Measurements from ENCODE around the gene AGXT2.

Gene AGXT2, protein sequence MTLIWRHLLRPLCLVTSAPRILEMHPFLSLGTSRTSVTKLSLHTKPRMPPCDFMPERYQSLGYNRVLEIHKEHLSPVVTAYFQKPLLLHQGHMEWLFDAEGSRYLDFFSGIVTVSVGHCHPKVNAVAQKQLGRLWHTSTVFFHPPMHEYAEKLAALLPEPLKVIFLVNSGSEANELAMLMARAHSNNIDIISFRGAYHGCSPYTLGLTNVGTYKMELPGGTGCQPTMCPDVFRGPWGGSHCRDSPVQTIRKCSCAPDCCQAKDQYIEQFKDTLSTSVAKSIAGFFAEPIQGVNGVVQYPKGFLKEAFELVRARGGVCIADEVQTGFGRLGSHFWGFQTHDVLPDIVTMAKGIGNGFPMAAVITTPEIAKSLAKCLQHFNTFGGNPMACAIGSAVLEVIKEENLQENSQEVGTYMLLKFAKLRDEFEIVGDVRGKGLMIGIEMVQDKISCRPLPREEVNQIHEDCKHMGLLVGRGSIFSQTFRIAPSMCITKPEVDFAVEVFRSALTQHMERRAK

GRCh38 chr5:35047785-35048404, at the start of gene AGXT2:
Gene AGXT2 (minus strand): TSS chr5:35047949. CDS start chr5:35047892, 57 bp downstream.
- in situ Hi-C loops (cut with MboI; ENCODE audit: low sequenced_read_pairs): no loop called here

DNA sequence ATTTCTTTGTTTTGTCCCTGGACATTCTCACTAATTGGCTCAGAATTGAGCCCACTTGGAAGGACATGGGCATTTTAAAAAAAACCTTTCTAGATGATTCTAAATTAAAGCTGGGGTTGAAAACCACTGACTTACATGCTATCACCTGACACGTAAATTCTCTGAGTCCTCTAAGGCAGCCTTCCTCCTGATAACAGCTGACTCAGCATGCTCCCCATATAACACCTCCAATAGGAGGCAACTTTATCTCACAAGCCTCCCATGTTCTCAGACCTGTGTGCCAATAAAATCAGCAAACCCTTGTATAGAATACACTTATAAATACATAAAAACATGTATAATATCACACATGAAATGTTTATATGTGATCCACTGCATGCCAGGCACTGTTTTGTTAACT, 49.2 kb upstream of the AGXT2 start:
- in situ Hi-C loops (cut with MboI; ENCODE audit: low sequenced_read_pairs): loop anchor here (10.0 to 25.0 kb wide), 2 partner anchors 515 to 828 kb away; partner anchors contain the start of gene SPEF2

DNA sequence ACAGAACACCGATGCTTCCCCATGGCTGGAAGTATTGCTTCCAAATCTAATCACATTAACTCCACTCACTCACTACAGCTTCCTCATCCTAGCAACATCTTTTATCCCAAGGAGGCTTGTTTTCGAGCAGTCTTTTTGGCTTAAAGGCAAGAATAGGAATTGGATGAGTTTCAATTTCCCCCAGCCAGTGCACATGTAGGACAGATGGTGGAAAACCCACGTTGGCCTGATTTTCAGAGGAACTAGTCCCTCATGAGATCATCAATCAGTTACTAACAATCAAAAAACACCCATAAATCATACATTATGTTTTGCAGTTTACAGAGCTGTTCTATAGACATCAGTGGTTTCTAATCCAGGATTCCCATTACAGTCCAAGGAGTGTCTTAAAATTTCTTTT, 48.5 kb upstream of the AGXT2 start:
- in situ Hi-C loops (cut with MboI; ENCODE audit: low sequenced_read_pairs): loop anchor here (10.0 to 25.0 kb wide), 2 partner anchors 516 to 829 kb away; partner anchors contain the start of gene SPEF2

DNA sequence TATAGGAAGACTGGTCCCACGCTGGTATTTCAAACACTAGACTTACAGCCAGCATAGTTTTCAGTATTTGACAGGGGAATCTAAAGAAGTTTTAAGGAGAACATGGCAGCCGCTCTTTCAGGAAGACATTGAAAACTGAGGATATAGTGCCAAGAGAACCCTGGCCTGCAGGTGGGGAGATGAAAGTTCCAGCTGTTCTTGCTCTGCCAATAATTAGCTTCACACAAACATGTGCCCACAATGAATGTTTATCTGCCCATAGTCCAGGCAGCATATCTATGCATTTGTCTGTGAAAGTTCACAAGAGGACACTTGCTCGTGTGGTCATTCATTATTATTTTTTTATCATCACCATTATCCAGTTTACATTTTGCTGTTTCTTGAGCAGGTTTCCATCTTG, 47.6 kb upstream of the AGXT2 start:
- in situ Hi-C loops (cut with MboI; ENCODE audit: low sequenced_read_pairs): loop anchor here (10.0 to 25.0 kb wide), 2 partner anchors 517 to 829 kb away; partner anchors contain the start of gene SPEF2

GRCh38 chr5:35094948-35095347, 47.2 kb upstream of the AGXT2 start:
- in situ Hi-C loops (cut with MboI; ENCODE audit: low sequenced_read_pairs): loop anchor here (10.0 to 25.0 kb wide), 2 partner anchors 517 to 830 kb away; partner anchors contain the start of gene SPEF2

DNA sequence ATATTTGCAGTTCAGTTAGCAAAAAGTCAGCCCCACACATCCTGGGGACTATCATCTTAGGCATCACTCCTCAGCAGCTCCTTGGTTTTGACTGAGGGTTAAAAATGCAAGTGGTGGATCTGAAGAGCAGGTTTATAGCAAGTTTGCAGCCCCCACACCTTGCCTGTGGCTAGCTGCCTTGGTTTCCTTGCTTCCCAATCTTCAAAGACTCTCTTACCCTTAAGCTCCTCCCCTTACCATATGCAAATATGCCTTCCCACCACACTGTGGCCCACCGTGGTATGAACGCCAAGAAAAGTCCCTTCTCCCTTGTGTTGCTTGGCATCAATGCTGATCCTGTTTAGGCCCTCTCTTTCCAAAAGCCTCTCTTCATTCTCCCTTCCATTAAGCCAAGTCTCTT, 45.0 kb upstream of the AGXT2 start:
- in situ Hi-C loops (cut with MboI; ENCODE audit: low sequenced_read_pairs): loop anchor here (10.0 to 25.0 kb wide), 2 partner anchors 520 to 832 kb away; partner anchors contain the start of gene SPEF2

GRCh38 chr5:35091704-35092103, 44.0 kb upstream of the AGXT2 start:
- in situ Hi-C loops (cut with MboI; ENCODE audit: low sequenced_read_pairs): loop anchor here (10.0 to 25.0 kb wide), 2 partner anchors 521 to 833 kb away; partner anchors contain the start of gene SPEF2

GRCh38 chr5:35089334-35090314, 41.9 kb upstream of the AGXT2 start:
- in situ Hi-C loops (cut with MboI; ENCODE audit: low sequenced_read_pairs): loop anchor here (10.0 to 25.0 kb wide), 2 partner anchors 523 to 835 kb away; partner anchors contain the start of gene SPEF2

DNA sequence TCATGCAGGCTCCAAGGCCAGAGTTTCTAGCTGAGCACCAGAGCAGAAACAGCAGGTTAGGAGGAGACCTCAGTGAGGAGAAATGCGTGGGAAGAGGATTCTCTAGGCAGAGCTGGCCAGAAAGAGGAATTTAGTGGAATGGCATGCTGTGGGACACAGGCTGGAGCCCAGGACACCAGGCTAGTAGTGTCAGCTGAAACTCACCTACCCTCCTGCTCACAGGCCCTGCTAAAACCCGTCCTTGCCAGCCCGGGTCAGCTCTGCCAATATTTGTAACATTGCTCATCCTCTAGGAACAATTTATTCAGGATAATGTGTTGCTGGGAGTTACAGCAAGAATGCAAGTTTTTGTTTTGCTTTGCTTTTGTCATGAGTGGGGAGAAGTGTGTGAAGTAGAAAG, 40.2 kb upstream of the AGXT2 start:
- in situ Hi-C loops (cut with MboI; ENCODE audit: low sequenced_read_pairs): loop anchor here (25.0 kb wide), 1 partner anchor 524 kb away; the partner anchor contains the start of gene SPEF2

- in situ Hi-C loops (cut with MboI; ENCODE audit: low sequenced_read_pairs): loop anchor here (25.0 kb wide), 1 partner anchor 529 kb away; the partner anchor contains the start of gene SPEF2
Measured at GRCh38 chr5:35083150-35083549, 35.4 kb upstream of the AGXT2 start.

DNA sequence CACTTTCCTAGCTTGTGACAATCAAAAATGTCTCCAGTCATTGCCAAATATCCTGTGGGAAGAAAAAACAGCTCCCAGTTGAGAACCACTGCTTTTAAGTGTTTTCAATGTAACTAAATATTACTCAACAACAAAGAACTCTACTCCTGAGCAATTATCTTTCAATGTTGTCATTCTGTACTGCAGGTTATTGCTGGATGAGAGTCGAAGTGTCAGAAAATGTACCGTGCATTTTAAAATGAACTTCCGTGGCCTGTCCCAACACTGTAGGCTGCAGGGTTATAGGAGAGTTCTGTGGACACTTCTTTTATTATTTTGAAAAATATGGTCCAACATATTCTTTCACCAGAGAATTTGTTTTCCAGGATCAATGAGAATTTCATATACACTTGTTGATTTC, 34.8 kb upstream of the AGXT2 start:
- in situ Hi-C loops (cut with MboI; ENCODE audit: low sequenced_read_pairs): loop anchor here (25.0 kb wide), 1 partner anchor 530 kb away; the partner anchor contains the start of gene SPEF2

DNA sequence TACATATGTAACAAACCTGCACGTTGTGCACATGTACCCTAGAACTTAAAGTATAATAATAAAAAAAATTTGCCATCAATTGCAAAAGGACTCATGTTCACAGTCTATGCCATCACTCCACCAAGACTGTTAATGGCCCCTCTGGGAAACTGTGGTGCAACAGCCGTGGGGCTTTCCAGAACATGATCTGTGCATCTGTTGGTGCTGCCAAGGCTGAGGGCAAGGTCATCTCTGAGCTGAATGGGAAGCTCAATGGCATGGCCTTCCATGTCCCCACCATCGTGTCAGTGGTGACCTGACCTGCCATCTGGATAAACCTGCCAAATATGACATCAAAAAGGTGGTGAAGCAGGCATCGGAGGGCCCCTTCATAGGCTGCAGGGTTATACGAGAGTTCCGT, 33.4 kb upstream of the AGXT2 start:
- in situ Hi-C loops (cut with MboI; ENCODE audit: low sequenced_read_pairs): loop anchor here (25.0 kb wide), 1 partner anchor 531 kb away; the partner anchor contains the start of gene SPEF2

DNA sequence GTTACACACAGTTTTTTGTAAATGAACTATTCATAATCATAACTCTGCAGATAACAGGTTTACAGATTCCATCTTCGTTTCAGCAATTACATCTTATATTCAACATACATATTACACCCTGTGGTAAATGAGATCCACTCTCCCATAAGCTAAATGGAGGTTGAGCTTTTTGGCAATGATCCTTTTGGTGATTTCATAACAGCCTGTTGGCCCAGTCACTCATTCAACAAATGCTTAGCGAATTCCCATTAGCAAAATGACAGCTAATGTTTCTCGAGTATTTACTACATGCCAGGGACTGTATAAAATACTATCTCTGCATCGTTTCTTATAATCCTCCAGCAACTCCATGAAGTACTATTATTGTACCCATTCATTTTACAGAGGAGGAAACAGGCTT, 25.4 kb upstream of the AGXT2 start:
- in situ Hi-C loops (cut with MboI; ENCODE audit: low sequenced_read_pairs): no loop called here

GRCh38 chr5:35069188-35069587, 21.4 kb upstream of the AGXT2 start:
- in situ Hi-C loops (cut with MboI; ENCODE audit: low sequenced_read_pairs): no loop called here

DNA sequence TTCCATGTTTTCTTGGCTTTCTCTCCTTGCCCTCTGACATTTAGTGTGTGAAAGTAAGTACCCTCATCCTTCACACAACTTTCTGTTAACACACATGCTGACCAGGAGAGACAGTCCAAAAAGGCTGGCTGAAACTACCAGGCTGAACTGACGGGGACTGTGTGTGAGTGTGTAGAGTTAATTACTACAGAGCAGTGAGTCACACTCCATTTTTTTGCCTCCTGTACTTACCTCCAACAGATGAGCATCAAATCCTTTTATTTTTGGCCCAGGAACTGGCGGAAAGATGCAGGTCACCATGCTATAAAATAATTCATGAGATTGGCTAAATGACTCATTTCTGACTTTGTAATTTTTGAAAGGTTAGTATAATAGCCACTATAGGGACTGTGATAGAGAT, 20.2 kb upstream of the AGXT2 start:
- in situ Hi-C loops (cut with MboI; ENCODE audit: low sequenced_read_pairs): no loop called here

DNA sequence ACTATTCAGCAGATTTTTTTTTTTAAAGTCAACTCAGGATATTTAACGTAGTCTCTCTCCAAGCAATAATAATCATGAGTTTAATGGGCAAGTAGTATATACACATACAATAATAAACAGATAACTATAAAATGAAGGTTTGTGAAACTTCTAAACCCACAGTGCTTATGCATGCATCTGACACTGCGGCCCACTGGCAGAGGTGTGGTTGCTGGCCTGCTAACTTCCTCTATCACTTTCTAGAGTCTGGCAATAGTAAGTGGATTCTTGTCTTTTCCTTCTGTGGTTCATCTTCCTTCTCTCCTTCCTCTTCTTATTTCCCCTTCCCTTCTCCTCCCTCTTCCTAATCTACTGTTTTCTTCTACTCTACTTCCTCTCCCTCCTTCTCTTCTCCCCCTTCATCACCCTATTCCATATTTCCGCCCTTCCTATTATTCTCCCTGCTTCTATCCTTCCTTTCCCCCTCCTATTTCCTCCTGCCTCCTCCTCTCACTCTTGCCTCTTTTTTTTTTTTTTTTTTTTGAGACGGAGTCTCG, 18.6 kb upstream of the AGXT2 start:
- in situ Hi-C loops (cut with MboI; ENCODE audit: low sequenced_read_pairs): no loop called here

- in situ Hi-C loops (cut with MboI; ENCODE audit: low sequenced_read_pairs): no loop called here
Measured at GRCh38 chr5:35063414-35063813, 15.7 kb upstream of the AGXT2 start.

DNA sequence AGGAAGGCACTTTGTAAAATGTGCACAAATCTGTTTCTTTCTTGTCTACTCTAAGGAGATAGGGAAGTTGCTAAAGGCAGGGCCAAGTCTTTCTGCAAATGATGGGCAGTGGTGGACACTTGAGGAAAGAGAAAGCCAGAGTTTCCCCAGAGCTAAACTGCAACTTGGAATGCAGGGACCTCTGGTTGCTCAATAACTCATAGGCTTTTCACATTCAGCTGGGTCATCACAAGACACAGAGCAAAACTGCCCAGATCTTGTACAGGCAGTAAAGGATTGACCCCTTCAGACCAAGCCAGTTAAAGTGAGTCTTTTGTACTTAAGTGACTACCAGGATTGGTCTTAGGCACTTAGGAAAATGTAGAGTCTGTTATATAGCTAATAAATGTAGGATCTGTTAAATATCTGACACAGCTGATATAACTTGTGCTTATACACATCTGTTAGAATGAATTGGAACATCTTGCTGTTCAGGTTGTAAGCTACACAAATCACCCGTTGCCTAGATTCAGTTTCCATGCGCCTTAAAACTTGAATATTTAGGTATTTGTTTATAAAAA, 13.5 kb upstream of the AGXT2 start:
- in situ Hi-C loops (cut with MboI; ENCODE audit: low sequenced_read_pairs): no loop called here

- in situ Hi-C loops (cut with MboI; ENCODE audit: low sequenced_read_pairs): no loop called here
Measured at GRCh38 chr5:35060236-35060635, 12.5 kb upstream of the AGXT2 start.

Measured in HL-60/S4 treated with retinoic acid at 250 ng/mL for 4 days and 3 days (cell line).